HepG2 (cell line): Measurements from ENCODE around the gene IFITM10. TPM values are rescaled to one million over a fixed set of nuclear protein-coding genes. Genes with fewer than 3 reads are reported as not detected.

Experiments used
- ATF2 ChIP-seq: sonication (generic); formaldehyde crosslinking; IDR thresholded peaks from 2 replicates; pipeline ENCODE4 v1.4.0; 2020; ENCODE audit warnings: missing genetic modification reagents
- BHLHE40 ChIP-seq: IDR thresholded peaks from 2 replicates; pipeline ENCODE4 v1.6.1; 2011; ENCODE audit warnings: low read length, improper control_type of control experiment
- BORCS8-MEF2B ChIP-seq: sonication (generic); formaldehyde crosslinking; IDR thresholded peaks from 2 replicates; pipeline ENCODE4 v1.8.0; 2022; ENCODE audit warnings: mild to moderate bottlenecking, missing genetic modification reagents
- DBP ChIP-seq: sonication (generic); formaldehyde crosslinking; IDR thresholded peaks from 2 replicates; pipeline ENCODE4 v1.4.0; 2020; ENCODE audit warnings: missing genetic modification reagents; ENCODE audit errors: not compliant biosample characterization
- HNF4G ChIP-seq, 2 experiments: sonication (generic) in 1 of 2; formaldehyde crosslinking in 1 of 2; IDR thresholded peaks; 2 replicates each; pipeline versions ENCODE4 v1.4.0 to v1.6.1; 2011 to 2020; ENCODE audit warnings: borderline replicate concordance in 2 of 2, low read depth in 2 of 2, mild to moderate bottlenecking in 2 of 2, low read length in 1 of 2, missing genetic modification reagents in 1 of 2, moderate library complexity in 1 of 2
- MAZ ChIP-seq, 2 experiments: sonication (generic) in 1 of 2; formaldehyde crosslinking in 1 of 2; IDR thresholded peaks; 2 replicates each; pipeline versions ENCODE4 v1.5.0 to v1.6.1; 2012 to 2020; ENCODE audit warnings: low read depth in 2 of 2, mild to moderate bottlenecking in 2 of 2, borderline replicate concordance in 1 of 2, improper control_type of control experiment in 1 of 2, low read length in 1 of 2, missing genetic modification reagents in 1 of 2, moderate library complexity in 1 of 2
- PRDM4 ChIP-seq: sonication (generic); formaldehyde crosslinking; IDR thresholded peaks from 2 replicates; pipeline ENCODE4 v1.9.0; 2021; ENCODE audit warnings: missing genetic modification reagents, borderline replicate concordance
- U2AF1 ChIP-seq: fragments of 200-400 bp; formaldehyde crosslinking; optimal IDR thresholded peaks from 2 replicates; pipeline ENCODE3; 2017; ENCODE audit warnings: mild to moderate bottlenecking, low read depth, low read length
- ZFP36L1 ChIP-seq: sonication (generic); formaldehyde crosslinking; IDR thresholded peaks from 2 replicates; pipeline ENCODE4 v1.8.0; 2022; ENCODE audit warnings: mild to moderate bottlenecking, missing genetic modification reagents, moderate library complexity
- ZFX ChIP-seq: sonication (generic); formaldehyde crosslinking; IDR thresholded peaks from 2 replicates; pipeline ENCODE4 v1.4.0; 2020; ENCODE audit warnings: mild to moderate bottlenecking, low read depth, missing genetic modification reagents, moderate library complexity
- ZNF281 ChIP-seq: sonication (generic); formaldehyde crosslinking; IDR thresholded peaks from 2 replicates; pipeline ENCODE4 v1.4.0; 2020; ENCODE audit warnings: missing genetic modification reagents, borderline replicate concordance
- ZNF33A ChIP-seq: sonication (generic); formaldehyde crosslinking; IDR thresholded peaks from 2 replicates; pipeline ENCODE4 v1.5.1; 2020; ENCODE audit warnings: missing genetic modification reagents, mild to moderate bottlenecking, moderate library complexity, borderline replicate concordance
- ZNF441 ChIP-seq: sonication (generic); formaldehyde crosslinking; IDR thresholded peaks from 2 replicates; pipeline ENCODE4 v1.7.0; 2021; ENCODE audit warnings: missing genetic modification reagents, borderline replicate concordance
- ZNF674 ChIP-seq: sonication (generic); formaldehyde crosslinking; IDR thresholded peaks from 2 replicates; pipeline ENCODE4 v1.5.0; 2020; ENCODE audit warnings: low read depth, mild to moderate bottlenecking, missing genetic modification reagents
- ZNF770 ChIP-seq: sonication (generic); formaldehyde crosslinking; IDR thresholded peaks from 2 replicates; pipeline ENCODE4 v1.5.0; 2020; ENCODE audit warnings: mild to moderate bottlenecking, missing genetic modification reagents
- ZNF816 ChIP-seq: sonication (generic); formaldehyde crosslinking; IDR thresholded peaks from 2 replicates; pipeline ENCODE4 v1.8.0; 2022; ENCODE audit warnings: missing genetic modification reagents, mild to moderate bottlenecking, borderline replicate concordance
- polyA plus RNA-seq, 8 experiments: library from polyadenylated mRNA; depleted of rRNA in 3 of 8; stranded (reverse) in 7 of 8; unstranded in 1 of 8; fragments of >200 nt; fragmentation: Illumina TruSeq in 4 of 8; extraction: Trizol in 4 of 8; gene quantifications; 2 replicates each; pipeline versions ENCODE4 v1.2.1 to v1.2.3, GENCODE V29; 2011 to 2016; ENCODE audit warnings: low read depth in 4 of 8, missing spikeins in 1 of 8, mixed read lengths in 1 of 8; ENCODE audit not compliant: insufficient read depth in 1 of 8
- total RNA-seq, 5 experiments: library from RNA; depleted of rRNA; stranded (reverse); fragments of >200 nt; fragmentation: Illumina TruSeq; extraction: Trizol; gene quantifications; 2 replicates each; pipeline ENCODE4 v1.2.3, GENCODE V29; 2016; ENCODE audit warnings: low read depth in 1 of 5

Gene IFITM10
- total and polyA plus RNA-seq, 2 of the 13 experiments (the other 11 are each of a cell fraction or from before 2014, with no cell fraction given), result 0.09 to 0.13 TPM

- no peak for TF ChIP-seq PRDM4
- TF ChIP-seq DBP (CRISPR knock-in tag), result no peak
- TF ChIP-seq ZNF441 (CRISPR knock-in tag), result no peak
- peak; percentile 31; the same call in 1 of the 2 replicates for TF ChIP-seq ZNF281
- 0 out of 2 replicates have a peak, but pooled peaks have one; percentile 37 for TF ChIP-seq ZNF770
- no peak for TF ChIP-seq ZNF816
- TF ChIP-seq ZNF674 (CRISPR knock-in tag), result no peak
- TF ChIP-seq ZNF33A, result no peak
- peak; percentile 35; the same call in 1 of the 2 replicates for TF ChIP-seq ZFX (CRISPR knock-in tag)
- no peak for TF ChIP-seq HNF4G (IDR thresholded peaks at IDR 0.05; ENCODE audit: borderline replicate concordance, low read depth, low read length)
- TF ChIP-seq HNF4G (CRISPR knock-in tag; IDR thresholded peaks at IDR 0.05; ENCODE audit: borderline replicate concordance, low read depth), result no peak
- 0 out of 2 replicates have a peak, but pooled peaks have one; percentile 22 for TF ChIP-seq ZFP36L1 (CRISPR knock-in tag)
- TF ChIP-seq BHLHE40, result peak; percentile 44; the same call in 1 of the 2 replicates
- TF ChIP-seq ATF2 (CRISPR knock-in tag), result no peak
- no peak for TF ChIP-seq MAZ (IDR thresholded peaks at IDR 0.05; ENCODE audit: borderline replicate concordance, low read depth, low read length)
- TF ChIP-seq MAZ (CRISPR knock-in tag; IDR thresholded peaks at IDR 0.05; ENCODE audit: low read depth), result peak; percentile 25; the same call in 1 of the 2 replicates
- TF ChIP-seq U2AF1, result no peak
- TF ChIP-seq BORCS8-MEF2B (CRISPR knock-in tag), result peak; percentile 29; the same call in 1 of the 2 replicates
These were observed 13.6 kb upstream of the IFITM10 start, which contains the start of gene CTSD (continued) for GRCh38 chr11:1763796-1764661.
